ENCODE data around the gene RBBP8NL. TPM values are rescaled to one million over a fixed set of nuclear protein-coding genes. Genes with fewer than 3 reads are reported as not detected.

Gene RBBP8NL
- total RNA-seq, 1 donor from 2014 or later: not detected

- no peak overlapping the region for H3K27ac Mint-ChIP-seq (ENCODE audit: unreplicated experiment)
- no peaks in the 10 kb centered on the region for H3K4me1 Mint-ChIP-seq (ENCODE audit: unreplicated experiment)
Measured at GRCh38 chr20:62446888-62447869, 19.8 kb upstream of the RBBP8NL start.

GRCh38 chr20:62446481-62446880 lies 19.1 kb upstream of the RBBP8NL start:
- no peaks in the 10 kb centered on the region for H3K36me3 Mint-ChIP-seq (ENCODE audit: unreplicated experiment)
- H3K4me1 Mint-ChIP-seq (ENCODE audit: unreplicated experiment): no peaks in the 10 kb centered on the region
- TF ChIP-seq, protein P1, sequence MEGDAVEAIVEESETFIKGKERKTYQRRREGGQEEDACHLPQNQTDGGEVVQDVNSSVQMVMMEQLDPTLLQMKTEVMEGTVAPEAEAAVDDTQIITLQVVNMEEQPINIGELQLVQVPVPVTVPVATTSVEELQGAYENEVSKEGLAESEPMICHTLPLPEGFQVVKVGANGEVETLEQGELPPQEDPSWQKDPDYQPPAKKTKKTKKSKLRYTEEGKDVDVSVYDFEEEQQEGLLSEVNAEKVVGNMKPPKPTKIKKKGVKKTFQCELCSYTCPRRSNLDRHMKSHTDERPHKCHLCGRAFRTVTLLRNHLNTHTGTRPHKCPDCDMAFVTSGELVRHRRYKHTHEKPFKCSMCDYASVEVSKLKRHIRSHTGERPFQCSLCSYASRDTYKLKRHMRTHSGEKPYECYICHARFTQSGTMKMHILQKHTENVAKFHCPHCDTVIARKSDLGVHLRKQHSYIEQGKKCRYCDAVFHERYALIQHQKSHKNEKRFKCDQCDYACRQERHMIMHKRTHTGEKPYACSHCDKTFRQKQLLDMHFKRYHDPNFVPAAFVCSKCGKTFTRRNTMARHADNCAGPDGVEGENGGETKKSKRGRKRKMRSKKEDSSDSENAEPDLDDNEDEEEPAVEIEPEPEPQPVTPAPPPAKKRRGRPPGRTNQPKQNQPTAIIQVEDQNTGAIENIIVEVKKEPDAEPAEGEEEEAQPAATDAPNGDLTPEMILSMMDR (IDR thresholded peaks at IDR 0.05): no peak
- H3K9me3 Mint-ChIP-seq (ENCODE audit: unreplicated experiment): no peaks in the 10 kb centered on the region
- no peak overlapping the region for H3K27ac Mint-ChIP-seq (ENCODE audit: unreplicated experiment)
- H3K4me3 Mint-ChIP-seq (ENCODE audit: unreplicated experiment): no peak overlapping the region
- peaks cover 10% of the 10 kb centered on the region for H3K27me3 Mint-ChIP-seq (ENCODE audit: unreplicated experiment)
- no peak for DNase-seq (ENCODE audit: extremely low spot score, unreplicated experiment)

More at GRCh38 chr20:62446888-62447869, 19.8 kb upstream of the RBBP8NL start:
- H3K27me3 Mint-ChIP-seq (ENCODE audit: unreplicated experiment): peaks cover 10% of the 10 kb centered on the region
- TF ChIP-seq, protein P1 (IDR thresholded peaks at IDR 0.05): no peak
- H3K4me3 Mint-ChIP-seq (ENCODE audit: unreplicated experiment): no peak overlapping the region
- H3K9me3 Mint-ChIP-seq (ENCODE audit: unreplicated experiment): no peaks in the 10 kb centered on the region
- H3K36me3 Mint-ChIP-seq (ENCODE audit: unreplicated experiment): no peaks in the 10 kb centered on the region
- no peak for DNase-seq (ENCODE audit: extremely low spot score, unreplicated experiment)

- TF ChIP-seq, protein P1 (IDR thresholded peaks at IDR 0.05): no peak
- Mint-ChIP-seq H3K4me3 (ENCODE audit: unreplicated experiment) (no peak overlapping the region), H3K27ac (ENCODE audit: unreplicated experiment) (no peak overlapping the region), H3K9me3 (ENCODE audit: unreplicated experiment) (no peaks in the 10 kb centered on the region), H3K36me3 (ENCODE audit: unreplicated experiment) (no peaks in the 10 kb centered on the region), H3K4me1 (ENCODE audit: unreplicated experiment) (no peaks in the 10 kb centered on the region), H3K27me3 (ENCODE audit: unreplicated experiment) (peaks cover 13% of the 10 kb centered on the region)
- DNase-seq (ENCODE audit: extremely low spot score, unreplicated experiment): no peak
Measured at GRCh38 chr20:62445553-62446340, 18.4 kb upstream of the RBBP8NL start.

DNA sequence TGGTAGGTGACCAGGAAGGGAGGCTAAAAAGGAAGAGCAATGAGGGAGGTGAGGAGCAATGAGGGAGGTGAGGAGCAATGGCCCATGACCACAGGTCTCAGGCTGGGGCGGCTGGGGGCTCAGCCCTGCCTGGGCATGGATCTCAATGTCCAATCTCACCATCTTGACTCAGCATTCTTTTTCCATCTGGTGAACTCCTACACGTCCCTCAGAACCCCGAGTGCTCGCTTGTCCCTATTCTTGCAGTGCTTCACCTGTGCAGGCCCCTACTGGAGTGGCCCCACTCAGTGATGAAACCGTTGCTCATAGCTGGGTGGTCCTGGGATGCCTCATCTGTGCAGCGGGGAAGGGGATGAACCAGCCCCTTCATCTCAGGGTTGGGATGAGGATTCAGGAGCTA lies 16.9 kb upstream of the RBBP8NL start:
- Mint-ChIP-seq H3K4me1 (ENCODE audit: unreplicated experiment) (no peaks in the 10 kb centered on the region), H3K27me3 (ENCODE audit: unreplicated experiment) (peaks cover 10% of the 10 kb centered on the region), H3K27ac (ENCODE audit: unreplicated experiment) (no peak overlapping the region), H3K4me3 (ENCODE audit: unreplicated experiment) (no peak overlapping the region), H3K9me3 (ENCODE audit: unreplicated experiment) (no peaks in the 10 kb centered on the region), H3K36me3 (ENCODE audit: unreplicated experiment) (no peaks in the 10 kb centered on the region)
- no peak for DNase-seq (ENCODE audit: extremely low spot score, unreplicated experiment)
- TF ChIP-seq, protein P1 (IDR thresholded peaks at IDR 0.05): no peak
